Spleen (tissue), 11 donors: Measurements from ENCODE around the gene SNRPB2. TPM values are rescaled to one million over a fixed set of nuclear protein-coding genes. Genes with fewer than 3 reads are reported as not detected.

Experiments
- DNase-seq: peaks from one replicate; pipeline ENCODE4 v3.0.0-alpha.2; 2020
- H3K27ac ChIP-seq, 8 donors: fragments of 200-600 bp; sonication (generic) in 7 of 8; 1 replicate in 4 of 8; 2 replicates in 4 of 8; pipeline versions ENCODE4 v1.5.0 to v1.8.0; 2016 to 2021; ENCODE audit warnings: inconsistent platforms in 4 of 8, mild to moderate bottlenecking in 4 of 8, moderate library complexity in 1 of 8
- H3K27me3 ChIP-seq, 7 donors: fragments of 200-600 bp; sonication (generic) in 6 of 7; replicated peaks in 1 of 7; 1 replicate in 4 of 7; 2 replicates in 3 of 7; pipeline versions ENCODE4 v1.5.0 to v1.8.0; 2016 to 2021; ENCODE audit warnings: inconsistent platforms in 3 of 7, mild to moderate bottlenecking in 1 of 7
- H3K36me3 ChIP-seq, 6 donors: fragments of 200-600 bp; sonication (generic) in 5 of 6; 1 replicate in 4 of 6; 2 replicates in 2 of 6; pipeline versions ENCODE4 v1.5.0 to v1.8.0; 2016 to 2021; ENCODE audit warnings: inconsistent platforms in 2 of 6
- H3K4me1 ChIP-seq, 6 donors: fragments of 200-600 bp; sonication (generic) in 5 of 6; 1 replicate in 3 of 6; 2 replicates in 3 of 6; pipeline versions ENCODE4 v1.5.0 to v1.8.0; 2016 to 2021; ENCODE audit warnings: inconsistent platforms in 3 of 6
- H3K4me3 ChIP-seq, 8 donors: fragments of 200-600 bp; sonication (generic) in 7 of 8; 1 replicate in 4 of 8; 2 replicates in 4 of 8; pipeline versions ENCODE4 v1.5.0 to v1.8.0; 2016 to 2021; ENCODE audit warnings: inconsistent platforms in 4 of 8, mild to moderate bottlenecking in 4 of 8, moderate library complexity in 2 of 8
- H3K9me3 ChIP-seq, 8 donors: fragments of 200-600 bp; sonication (generic) in 7 of 8; 1 replicate in 4 of 8; 2 replicates in 4 of 8; pipeline versions ENCODE4 v1.5.0 to v1.8.0; 2016 to 2021; ENCODE audit warnings: inconsistent platforms in 4 of 8
- POLR2A ChIP-seq, 3 donors: fragments of 450-650 bp; IDR thresholded peaks; one replicate each; pipeline ENCODE4 v1.5.1; 2017; ENCODE audit warnings: antibody characterized with exemption in 3 of 3, mild to moderate bottlenecking in 1 of 3
- POLR2AphosphoS5 ChIP-seq, 3 donors: sonication (generic); formaldehyde crosslinking; IDR thresholded peaks; one replicate each; pipeline ENCODE4 v1.5.1; 2017; ENCODE audit warnings: antibody characterized with exemption in 3 of 3
- WGBS, 5 donors: extraction: QIAGEN DNeasy Blood & Tissue Kit in 3 of 5; methylation state at CpG; one replicate each; pipeline versions ENCODE4 v1.1.5 to v1.1.7; 2013 to 2018; 5-methylcytosine and 5-hydroxymethylcytosine counted together
- intact Hi-C: fragments of 100-400 bp; cut with DNase I; formaldehyde crosslinking; loops from one replicate; pipeline ENCODE4 v1.15.0; 2023; ENCODE audit warnings: low total_unique reads
- polyA plus RNA-seq, 3 donors: library from polyadenylated mRNA; stranded (reverse); fragments of 200-250 nt; gene quantifications; one replicate each; pipeline ENCODE4 v1.2.1, GENCODE V29; 2013
- total RNA-seq, 7 donors: library from RNA; depleted of rRNA in 3 of 7; stranded (reverse); fragments of >200 nt in 3 of 7; fragmentation: NEBNext Ultra II Directional in 4 of 7; extraction: Animal tissue kit (Norgen Biotek cat#: 25700) in 4 of 7; gene quantifications; one replicate each; pipeline versions ENCODE4 v1.1.0 to v1.2.1, GENCODE V29; 2016 to 2021
- TF ChIP-seq, protein P1 (sequence below), 11 experiments: fragments of 200-600 bp in 7 of 11; fragments of 450-650 bp in 4 of 11; sonication (generic) in 4 of 11; IDR thresholded peaks in 8 of 11; conservative IDR thresholded peaks in 3 of 11; 1 replicate in 7 of 11; 2 replicates in 4 of 11; pipeline versions ENCODE4 v1.4.0 to v1.8.0; 2016 to 2021; ENCODE audit warnings: antibody characterized with exemption in 11 of 11, inconsistent platforms in 4 of 11, mild to moderate bottlenecking in 1 of 11
- donor health status: healthy with polysubstance abuse.
- donor health status: DM: no; HTN: no; CAD: no; lungs with moderate emphysema.
- donor health status: DM: no; HTN: no; CAD: no.
- donor health status: Bipolar disorder and iron deficiency.
- donor health status: healthy.
- donor health status: DM: no; HTN: no; CAD: no.
- donor health status: DM: yes; HTN: yes; CAD: no.

SNRPB2 gene
- total and polyA plus RNA-seq, 10 donors = 20.3 to 68.8 (median 40.9) TPM

DNA sequence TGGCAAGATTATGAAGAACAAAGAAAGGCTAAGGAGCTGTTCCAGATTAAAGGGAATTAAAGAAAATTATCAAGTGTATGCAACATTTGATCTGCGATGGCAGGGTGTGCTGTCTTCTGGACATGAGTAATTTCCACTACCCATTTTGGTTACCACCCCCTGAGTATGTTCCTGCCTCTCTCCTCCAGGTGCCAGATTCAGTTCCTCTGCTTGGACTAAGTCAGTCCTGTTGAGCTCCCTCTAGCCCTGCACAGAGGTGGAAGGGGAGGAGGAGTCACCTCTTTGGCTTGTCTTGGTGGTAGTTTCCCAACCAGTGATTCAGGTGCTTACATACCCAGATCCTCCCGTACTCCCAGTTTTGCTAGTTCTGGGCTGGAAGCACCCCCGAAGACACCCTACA, 22.2 kb upstream of the SNRPB2 start:
- H3K4me1 ChIP-seq = peaks cover 0 to 22% (median 8%) of the 10 kb centered on the region in 6 donors
- H3K9me3 ChIP-seq = peaks cover 0 to 13% (median 4%) of the 10 kb centered on the region in 8 donors
- intact Hi-C loops = no loop called here
- no peaks in the 10 kb centered on the region for H3K36me3 ChIP-seq
- no peak overlapping the region for H3K4me3 ChIP-seq
- H3K27me3 ChIP-seq = no peaks in the 10 kb centered on the region
- TF ChIP-seq, protein P1, sequence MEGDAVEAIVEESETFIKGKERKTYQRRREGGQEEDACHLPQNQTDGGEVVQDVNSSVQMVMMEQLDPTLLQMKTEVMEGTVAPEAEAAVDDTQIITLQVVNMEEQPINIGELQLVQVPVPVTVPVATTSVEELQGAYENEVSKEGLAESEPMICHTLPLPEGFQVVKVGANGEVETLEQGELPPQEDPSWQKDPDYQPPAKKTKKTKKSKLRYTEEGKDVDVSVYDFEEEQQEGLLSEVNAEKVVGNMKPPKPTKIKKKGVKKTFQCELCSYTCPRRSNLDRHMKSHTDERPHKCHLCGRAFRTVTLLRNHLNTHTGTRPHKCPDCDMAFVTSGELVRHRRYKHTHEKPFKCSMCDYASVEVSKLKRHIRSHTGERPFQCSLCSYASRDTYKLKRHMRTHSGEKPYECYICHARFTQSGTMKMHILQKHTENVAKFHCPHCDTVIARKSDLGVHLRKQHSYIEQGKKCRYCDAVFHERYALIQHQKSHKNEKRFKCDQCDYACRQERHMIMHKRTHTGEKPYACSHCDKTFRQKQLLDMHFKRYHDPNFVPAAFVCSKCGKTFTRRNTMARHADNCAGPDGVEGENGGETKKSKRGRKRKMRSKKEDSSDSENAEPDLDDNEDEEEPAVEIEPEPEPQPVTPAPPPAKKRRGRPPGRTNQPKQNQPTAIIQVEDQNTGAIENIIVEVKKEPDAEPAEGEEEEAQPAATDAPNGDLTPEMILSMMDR (IDR thresholded peaks at IDR 0.05 in 8 of 11, conservative IDR thresholded peaks at IDR 0.05 in 3 of 11) = no peak
- TF ChIP-seq POLR2AphosphoS5 (IDR thresholded peaks at IDR 0.05) = no peak
- no peak for TF ChIP-seq POLR2A (IDR thresholded peaks at IDR 0.05)
- no peak for DNase-seq
- no peak overlapping the region for H3K27ac ChIP-seq
- WGBS, 5 donors = 77 to 88% (median 80%) methylated on average over 3 of the region's 3 CpGs

DNA sequence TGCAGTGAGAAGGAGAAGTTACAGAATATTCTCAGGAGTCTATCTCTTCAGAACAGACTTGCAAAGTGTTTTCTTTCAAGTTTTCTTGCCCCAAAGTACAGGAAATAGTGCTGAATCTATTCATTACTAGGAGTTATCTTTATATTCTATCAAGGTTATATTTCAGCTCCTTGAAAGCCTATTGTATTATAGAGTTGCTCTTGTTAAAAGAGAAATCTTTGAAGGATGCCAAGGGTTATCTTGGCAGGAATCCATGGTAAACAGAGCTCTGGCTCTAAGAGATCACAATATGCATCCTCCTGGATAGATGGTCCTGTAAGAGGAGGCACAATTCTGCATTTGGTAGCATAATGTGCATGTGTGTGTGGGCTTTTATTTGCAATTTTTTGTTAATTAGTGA, 21.2 kb upstream of the SNRPB2 start:
- no peaks in the 10 kb centered on the region for H3K27me3 ChIP-seq
- H3K4me1 ChIP-seq = peaks cover 0 to 22% (median 8%) of the 10 kb centered on the region in 6 donors
- intact Hi-C loops = no loop called here
- TF ChIP-seq, protein P1 (IDR thresholded peaks at IDR 0.05 in 8 of 11, conservative IDR thresholded peaks at IDR 0.05 in 3 of 11) = no peak
- no peak overlapping the region for H3K27ac ChIP-seq
- peaks cover 0 to 13% (median 4%) of the 10 kb centered on the region in 8 donors for H3K9me3 ChIP-seq
- no peak overlapping the region for H3K4me3 ChIP-seq
- DNase-seq = no peak
- no peaks in the 10 kb centered on the region for H3K36me3 ChIP-seq

DNA sequence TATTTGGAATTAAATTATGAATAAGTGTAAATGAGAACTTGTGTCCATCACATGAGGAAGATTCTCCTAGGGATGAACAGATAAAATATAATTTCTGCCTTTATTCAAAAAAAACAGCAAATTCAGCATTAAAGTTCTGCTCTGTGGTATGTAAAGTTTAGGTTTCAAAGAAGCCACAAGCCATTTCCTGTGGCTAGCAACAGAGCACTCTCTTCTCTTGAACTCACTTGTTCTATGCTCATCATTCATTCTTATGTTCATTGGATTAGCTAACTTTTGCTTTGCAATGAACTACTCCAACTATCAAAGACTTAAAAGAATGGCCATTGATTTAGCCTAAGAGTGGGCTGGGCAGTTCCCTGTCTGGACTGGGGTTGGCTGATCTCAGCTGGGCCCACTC, 20.8 kb upstream of the SNRPB2 start:
- Histone ChIP-seq H3K4me1 (peaks cover 0 to 22% (median 8%) of the 10 kb centered on the region in 6 donors), H3K27me3 (no peaks in the 10 kb centered on the region), H3K9me3 (peaks cover 0 to 13% (median 4%) of the 10 kb centered on the region in 8 donors), H3K36me3 (no peaks in the 10 kb centered on the region), H3K4me3 (no peak overlapping the region), H3K27ac (no peak overlapping the region)
- TF ChIP-seq POLR2A (IDR thresholded peaks at IDR 0.05) (no peak), POLR2AphosphoS5 (IDR thresholded peaks at IDR 0.05) (no peak)
- TF ChIP-seq, protein P1 (IDR thresholded peaks at IDR 0.05 in 8 of 11, conservative IDR thresholded peaks at IDR 0.05 in 3 of 11) = no peak
- intact Hi-C loops = no loop called here
- DNase-seq = no peak

DNA sequence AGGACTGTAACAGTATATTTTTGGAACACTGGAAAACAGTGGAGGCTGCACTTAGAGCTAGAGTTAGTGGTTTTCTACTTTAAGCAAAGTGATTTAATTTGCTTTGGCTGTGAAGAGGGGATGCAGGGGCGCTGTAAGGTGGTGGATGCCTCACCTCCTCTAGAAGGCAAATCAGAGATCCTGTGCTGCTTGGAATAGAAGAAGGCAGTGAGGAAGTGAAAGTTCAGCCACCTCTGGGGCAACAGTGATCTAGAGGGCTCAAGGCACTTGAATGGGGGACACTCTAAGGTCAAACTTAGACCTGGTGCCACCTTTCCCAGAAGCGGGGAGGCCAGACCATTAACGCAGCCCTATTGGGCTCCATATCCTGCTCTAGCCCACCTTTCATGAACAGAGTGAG, 19.0 kb upstream of the SNRPB2 start:
- DNase-seq = no peak
- H3K4me3 ChIP-seq = no peak overlapping the region
- no peak overlapping the region for H3K27ac ChIP-seq
- TF ChIP-seq POLR2A (IDR thresholded peaks at IDR 0.05) (no peak), POLR2AphosphoS5 (IDR thresholded peaks at IDR 0.05) (no peak)
- TF ChIP-seq, protein P1 (IDR thresholded peaks at IDR 0.05 in 8 of 11, conservative IDR thresholded peaks at IDR 0.05 in 3 of 11) = no peak
- peaks cover 0 to 8% (median 3%) of the 10 kb centered on the region in 8 donors for H3K9me3 ChIP-seq
- H3K4me1 ChIP-seq = peaks cover 0 to 22% (median 8%) of the 10 kb centered on the region in 6 donors
- 70 to 92% (median 84%) methylated on average over 3 of the region's 3 CpGs for WGBS, 5 donors
- no peaks in the 10 kb centered on the region for H3K36me3 ChIP-seq
- H3K27me3 ChIP-seq = peaks cover 0 to 11% (median 0%) of the 10 kb centered on the region in 7 donors
- intact Hi-C loops = no loop called here
